Neuronal stem cell (in vitro differentiated cells): ENCODE measurements around the gene LRPPRC.

Experiments used
- DNase-seq: peaks from one replicate; pipeline ENCODE4 v3.0.0-alpha.2; 2013; ENCODE audit warnings: low spot score
- H2AFZ ChIP-seq: one replicate; pipeline ENCODE4 v1.6.1; 2013; ENCODE audit warnings: mild to moderate bottlenecking, low read length, inconsistent platforms
- H2AK5ac ChIP-seq: 2 replicates; pipeline ENCODE4 v1.6.1; 2013; ENCODE audit warnings: low read depth, mild to moderate bottlenecking, inconsistent platforms, low read length, moderate library complexity, mixed read lengths
- H2BK120ac ChIP-seq: 2 replicates; pipeline ENCODE4 v1.6.1; 2013; ENCODE audit warnings: low read depth, mild to moderate bottlenecking, inconsistent platforms, low read length, moderate library complexity, mixed read lengths
- H2BK12ac ChIP-seq: one replicate; pipeline ENCODE4 v1.6.1; 2013; ENCODE audit warnings: low read length, inconsistent platforms
- H2BK15ac ChIP-seq: 2 replicates; pipeline ENCODE4 v1.6.1; 2013; ENCODE audit warnings: mild to moderate bottlenecking, low read length, inconsistent platforms, mixed read lengths
- H2BK5ac ChIP-seq: one replicate; pipeline ENCODE4 v1.6.1; 2013; ENCODE audit warnings: inconsistent platforms, mild to moderate bottlenecking, low read length, moderate library complexity
- H3K14ac ChIP-seq: one replicate; pipeline ENCODE4 v1.6.1; 2013; ENCODE audit warnings: low read length, inconsistent platforms
- H3K18ac ChIP-seq: 2 replicates; pipeline ENCODE4 v1.6.1; 2013; ENCODE audit warnings: low read length, inconsistent platforms
- H3K23ac ChIP-seq: 2 replicates; pipeline ENCODE4 v1.6.1; 2013; ENCODE audit warnings: low read depth, mild to moderate bottlenecking, mixed read lengths, low read length, inconsistent platforms; ENCODE audit not compliant: poor library complexity
- H3K27ac ChIP-seq: replicated peaks from 3 replicates; pipeline ENCODE4 v1.5.1; 2013; ENCODE audit warnings: low read length, inconsistent platforms
- H3K27me3 ChIP-seq, 3 experiments: 2 replicates each; pipeline ENCODE4 v1.6.1; 2013; ENCODE audit warnings: low read length in 3 of 3, mild to moderate bottlenecking in 2 of 3, inconsistent platforms in 1 of 3, low read depth in 1 of 3, mixed read lengths in 1 of 3, moderate library complexity in 1 of 3; ENCODE audit not compliant: control insufficient read depth in 3 of 3, insufficient read depth in 3 of 3
- H3K36me3 ChIP-seq, 2 donors: replicated peaks in 1 of 2; 2 replicates each; pipeline ENCODE4 v1.6.1; 2013; ENCODE audit warnings: low read length in 2 of 2; ENCODE audit not compliant: control insufficient read depth in 2 of 2, insufficient read depth in 2 of 2
- H3K4ac ChIP-seq: 2 replicates; pipeline ENCODE4 v1.6.1; 2013; ENCODE audit warnings: inconsistent platforms, mild to moderate bottlenecking, low read length, moderate library complexity
- H3K4me1 ChIP-seq, 2 donors: 1 replicate in 1 of 2; 2 replicates in 1 of 2; pipeline ENCODE4 v1.6.1; 2013; ENCODE audit warnings: low read length in 2 of 2, low read depth in 1 of 2; ENCODE audit not compliant: control insufficient read depth in 2 of 2, insufficient read depth in 1 of 2
- H3K4me2 ChIP-seq: one replicate; pipeline ENCODE4 v1.6.1; 2013; ENCODE audit warnings: mild to moderate bottlenecking, low read length, inconsistent platforms; ENCODE audit not compliant: insufficient read depth, poor library complexity, severe bottlenecking
- H3K4me3 ChIP-seq, 2 donors: 2 replicates each; pipeline ENCODE4 v1.5.1; 2013; ENCODE audit warnings: low read length in 2 of 2, mild to moderate bottlenecking in 2 of 2, inconsistent platforms in 1 of 2, moderate library complexity in 1 of 2
- H3K79me1 ChIP-seq: one replicate; pipeline ENCODE4 v1.6.1; 2013; ENCODE audit warnings: low read depth, mild to moderate bottlenecking, inconsistent platforms, low read length, moderate library complexity
- H3K9ac ChIP-seq: one replicate; pipeline ENCODE4 v1.6.1; 2013; ENCODE audit warnings: mild to moderate bottlenecking, low read depth, low read length, inconsistent platforms; ENCODE audit not compliant: poor library complexity
- H3K9me3 ChIP-seq, 2 donors: replicated peaks in 1 of 2; 2 replicates each; pipeline versions ENCODE3 to v1.6.1; 2013; ENCODE audit warnings: low read length in 2 of 2, mild to moderate bottlenecking in 2 of 2, inconsistent platforms in 1 of 2, low read depth in 1 of 2, mixed read lengths in 1 of 2, moderate library complexity in 1 of 2; ENCODE audit not compliant: control insufficient read depth in 2 of 2, insufficient read depth in 1 of 2
- H4K8ac ChIP-seq: one replicate; pipeline ENCODE4 v1.6.1; 2013; ENCODE audit warnings: low read depth, mild to moderate bottlenecking, inconsistent platforms, low read length, moderate library complexity
- H4K91ac ChIP-seq: one replicate; pipeline ENCODE4 v1.6.1; 2013; ENCODE audit warnings: low read length, low read depth, mild to moderate bottlenecking, inconsistent platforms; ENCODE audit not compliant: poor library complexity
- WGBS, 2 donors: extraction: QIAGEN DNeasy Blood & Tissue Kit; methylation state at CpG; one replicate each; pipeline ENCODE4 v1.1.7; 2013; ENCODE audit warnings: missing lambda C conversion rate in 2 of 2, mixed read lengths in 1 of 2; ENCODE audit not compliant: insufficient read length in 2 of 2, insufficient replicate concordance in 1 of 2; ENCODE audit errors: extremely low coverage in 2 of 2; 5-methylcytosine and 5-hydroxymethylcytosine counted together

Gene LRPPRC

GRCh38 chr2:43998263-43998662 is 2.5 kb upstream of the LRPPRC start:
- H3K27ac ChIP-seq = no peak overlapping the region
- no peak overlapping the region for H3K4me3 ChIP-seq
- DNase-seq = no peak
- WGBS, 2 donors = no CpG with 5 or more reads among the region's 4 CpGs
- no peaks in the 10 kb centered on the region for H3K27me3 ChIP-seq
- H3K18ac ChIP-seq = no peak overlapping the region
- H4K8ac ChIP-seq = no peak overlapping the region
- H3K23ac ChIP-seq = no peak overlapping the region
- H3K9me3 ChIP-seq = no peaks in the 10 kb centered on the region
- peaks cover 0 to 14% of the 10 kb centered on the region in 2 donors for H3K36me3 ChIP-seq
- peaks cover 9% of the 10 kb centered on the region for H3K79me1 ChIP-seq
- H4K91ac ChIP-seq = no peak overlapping the region
- H2BK12ac ChIP-seq = no peak overlapping the region
- H3K4me2 ChIP-seq = no peak overlapping the region
- H2BK5ac ChIP-seq = no peak overlapping the region
- H3K4me1 ChIP-seq = peaks cover 2 to 8% of the 10 kb centered on the region in 2 donors
- no peak overlapping the region for H3K14ac ChIP-seq
- H3K9ac ChIP-seq = no peak overlapping the region
- no peak overlapping the region for H2BK15ac ChIP-seq
- H2AFZ ChIP-seq = no peak overlapping the region
- H3K4ac ChIP-seq = no peak overlapping the region
- H2AK5ac ChIP-seq = no peak overlapping the region
- H2BK120ac ChIP-seq = no peak overlapping the region

GRCh38 chr2:43993437-43993836 is 2.4 kb downstream of the LRPPRC start:
- H4K91ac ChIP-seq = no peak overlapping the region
- H2BK15ac ChIP-seq = no peak overlapping the region
- H3K23ac ChIP-seq = no peak overlapping the region
- no peak overlapping the region for H2AK5ac ChIP-seq
- H3K4me3 ChIP-seq = no peak overlapping the region
- peaks cover 11% of the 10 kb centered on the region for H3K79me1 ChIP-seq
- H2AFZ ChIP-seq = no peak overlapping the region
- H2BK12ac ChIP-seq = no peak overlapping the region
- H3K36me3 ChIP-seq = peaks cover 4 to 60% of the 10 kb centered on the region in 2 donors
- no peak overlapping the region for H3K4ac ChIP-seq
- H3K4me1 ChIP-seq = peaks cover 2 to 8% of the 10 kb centered on the region in 2 donors
- H3K14ac ChIP-seq = no peak overlapping the region
- no peak overlapping the region for H2BK5ac ChIP-seq
- no peak overlapping the region for H3K9ac ChIP-seq
- H4K8ac ChIP-seq = no peak overlapping the region
- no peak overlapping the region for H3K18ac ChIP-seq
- no peak overlapping the region for H3K27ac ChIP-seq
- WGBS, 2 donors = no CpG with 5 or more reads among the region's 5 CpGs
- H3K27me3 ChIP-seq = no peaks in the 10 kb centered on the region
- DNase-seq = no peak
- H3K9me3 ChIP-seq = peaks cover 2 to 3% of the 10 kb centered on the region in 2 donors
- H3K4me2 ChIP-seq = no peak overlapping the region
- H2BK120ac ChIP-seq = no peak overlapping the region

GRCh38 chr2:43989545-43989944 is 6.2 kb downstream of the LRPPRC start:
- H2AFZ ChIP-seq = no peak overlapping the region
- WGBS, 2 donors = no CpG with 5 or more reads among the region's 4 CpGs
- H2BK120ac ChIP-seq = no peak overlapping the region

GRCh38 chr2:43986600-43986999 is 9.2 kb downstream of the LRPPRC start:
- H2BK5ac ChIP-seq = no peak overlapping the region
- H3K36me3 ChIP-seq = peaks cover 0 to 76% of the 10 kb centered on the region in 2 donors
- H3K79me1 ChIP-seq = no peaks in the 10 kb centered on the region
- WGBS, 2 donors = no CpG with 5 or more reads among the region's 6 CpGs
- H2AFZ ChIP-seq = no peak overlapping the region
- no peak overlapping the region for H3K9ac ChIP-seq
- no peak overlapping the region for H3K4ac ChIP-seq
- no peak overlapping the region for H3K4me3 ChIP-seq
- H3K4me2 ChIP-seq = no peak overlapping the region
- no peaks in the 10 kb centered on the region for H3K9me3 ChIP-seq
- H3K27ac ChIP-seq = no peak overlapping the region
- no peak overlapping the region for H2AK5ac ChIP-seq
- no peaks in the 10 kb centered on the region for H3K27me3 ChIP-seq
- no peak overlapping the region for H2BK15ac ChIP-seq
- H2BK12ac ChIP-seq = no peak overlapping the region
- no peaks in the 10 kb centered on the region for H3K4me1 ChIP-seq
- DNase-seq = no peak
- H3K14ac ChIP-seq = no peak overlapping the region
- H4K91ac ChIP-seq = no peak overlapping the region
- no peak overlapping the region for H4K8ac ChIP-seq
- H2BK120ac ChIP-seq = no peak overlapping the region
- no peak overlapping the region for H3K18ac ChIP-seq
- H3K23ac ChIP-seq = no peak overlapping the region

More at GRCh38 chr2:43989545-43989944, 6.2 kb downstream of the LRPPRC start:
- Histone ChIP-seq H2AK5ac (no peak overlapping the region), H3K27ac (no peak overlapping the region), H3K18ac (no peak overlapping the region), H3K23ac (no peak overlapping the region), H3K36me3 (peaks cover 4 to 89% of the 10 kb centered on the region in 2 donors), H4K91ac (no peak overlapping the region), H3K9me3 (peaks cover 2 to 3% of the 10 kb centered on the region in 2 donors), H2BK15ac (no peak overlapping the region), H3K9ac (no peak overlapping the region), H3K4me3 (no peak overlapping the region), H3K4ac (no peak overlapping the region), H3K14ac (no peak overlapping the region), H3K4me2 (no peak overlapping the region), H2BK5ac (no peak overlapping the region), H2BK12ac (no peak overlapping the region), H4K8ac (no peak overlapping the region), H3K4me1 (peaks cover 0 to 5% of the 10 kb centered on the region in 2 donors), H3K27me3 (no peaks in the 10 kb centered on the region), H3K79me1 (peaks cover 2% of the 10 kb centered on the region)
- no peak for DNase-seq
